Esophagus muscularis mucosa (tissue), 4 donors: ENCODE measurements around the gene LAMTOR1. TPM values are rescaled to one million over a fixed set of nuclear protein-coding genes. Genes with fewer than 3 reads are reported as not detected.

Source experiments
- DNase-seq: peaks from one replicate; pipeline ENCODE4 v3.0.0-alpha.2; 2017; ENCODE audit errors: extremely low spot score
- H3K27ac ChIP-seq, 4 donors: fragments of 200-600 bp; sonication (generic); replicated peaks in 1 of 4; 1 replicate in 3 of 4; 2 replicates in 1 of 4; pipeline ENCODE4 v1.5.1; 2016 to 2019; ENCODE audit warnings: mild to moderate bottlenecking in 1 of 4
- H3K27me3 ChIP-seq, 4 donors: fragments of 200-600 bp; sonication (generic); one replicate each; pipeline versions ENCODE4 v1.5.1 to v1.6.0; 2016 to 2019
- H3K36me3 ChIP-seq, 4 donors: fragments of 200-600 bp; sonication (generic); one replicate each; pipeline ENCODE4 v1.5.1; 2016 to 2019
- H3K4me1 ChIP-seq, 4 donors: fragments of 200-600 bp; sonication (generic); one replicate each; pipeline ENCODE4 v1.5.1; 2016 to 2019
- H3K4me3 ChIP-seq, 4 donors: fragments of 200-600 bp; sonication (generic); 1 replicate in 2 of 4; 2 replicates in 2 of 4; pipeline ENCODE4 v1.5.1; 2016 to 2019; ENCODE audit warnings: mild to moderate bottlenecking in 4 of 4, moderate library complexity in 1 of 4
- H3K9me3 ChIP-seq, 4 donors: fragments of 200-600 bp; sonication (generic); 1 replicate in 3 of 4; 2 replicates in 1 of 4; pipeline ENCODE4 v1.5.1; 2016 to 2019
- CTCF ChIP-seq, 3 experiments: fragments of 200-600 bp in 2 of 3; fragments of 450-650 bp in 1 of 3; sonication (generic) in 2 of 3; IDR thresholded peaks; one replicate each; pipeline ENCODE4 v1.5.1; 2017 to 2019; ENCODE audit warnings: antibody characterized with exemption in 3 of 3, mild to moderate bottlenecking in 2 of 3, moderate library complexity in 1 of 3
- EP300 ChIP-seq: sonication (generic); formaldehyde crosslinking; IDR thresholded peaks from one replicate; pipeline ENCODE4 v1.6.1; 2017; ENCODE audit warnings: antibody characterized with exemption
- POLR2A ChIP-seq: fragments of 450-650 bp; IDR thresholded peaks from one replicate; pipeline ENCODE4 v1.6.1; 2017; ENCODE audit warnings: antibody characterized with exemption, moderate library complexity, mild to moderate bottlenecking, low read depth
- POLR2AphosphoS5 ChIP-seq, 2 donors: sonication (generic); formaldehyde crosslinking; IDR thresholded peaks; one replicate each; pipeline ENCODE4 v1.6.1; 2017; ENCODE audit warnings: antibody characterized with exemption in 2 of 2
- WGBS: methylation state at CpG from one replicate; pipeline ENCODE4 v1.1.5; 2018; 5-methylcytosine and 5-hydroxymethylcytosine counted together
- intact Hi-C: fragments of 100-400 bp; cut with DNase I; formaldehyde crosslinking; loops from one replicate; pipeline ENCODE4 v1.15.1; 2023
- total RNA-seq, 4 donors: library from RNA; depleted of rRNA; stranded (reverse); fragments of >200 nt; gene quantifications; one replicate each; pipeline versions ENCODE4 v1.1.0 to v1.2.1, GENCODE V29; 2016

The LAMTOR1 gene
- total RNA-seq, 4 donors from 2014 or later = 86.8 to 103 (median 98.0) TPM

- TF ChIP-seq EP300 (no peak), CTCF (IDR thresholded peaks at IDR 0.05) (no peak), POLR2A (no peak), POLR2AphosphoS5 (IDR thresholded peaks at IDR 0.05) (no peak)
- Histone ChIP-seq H3K27me3 (no peaks in the 10 kb centered on the region), H3K36me3 (peaks cover 0 to 7% (median 2%) of the 10 kb centered on the region in 4 donors), H3K4me3 (no peak overlapping the region), H3K9me3 (no peaks in the 10 kb centered on the region), H3K27ac (peak overlapping the region; percentile 68 to 85 (median 81)), H3K4me1 (peaks cover 43 to 62% (median 60%) of the 10 kb centered on the region in 4 donors)
- DNase-seq = no peak
- intact Hi-C loops = no loop called here
Measured at GRCh38 chr11:72067266-72067665, 35.8 kb downstream of the LAMTOR1 start.

- H3K27ac ChIP-seq = peak overlapping the region; percentile 68 to 85 (median 81)
- TF ChIP-seq POLR2A (no peak), CTCF (IDR thresholded peaks at IDR 0.05) (no peak), POLR2AphosphoS5 (IDR thresholded peaks at IDR 0.05) (no peak), EP300 (no peak)
- intact Hi-C loops = no loop called here
Measured at GRCh38 chr11:72066855-72067254, 36.2 kb downstream of the LAMTOR1 start.

DNA sequence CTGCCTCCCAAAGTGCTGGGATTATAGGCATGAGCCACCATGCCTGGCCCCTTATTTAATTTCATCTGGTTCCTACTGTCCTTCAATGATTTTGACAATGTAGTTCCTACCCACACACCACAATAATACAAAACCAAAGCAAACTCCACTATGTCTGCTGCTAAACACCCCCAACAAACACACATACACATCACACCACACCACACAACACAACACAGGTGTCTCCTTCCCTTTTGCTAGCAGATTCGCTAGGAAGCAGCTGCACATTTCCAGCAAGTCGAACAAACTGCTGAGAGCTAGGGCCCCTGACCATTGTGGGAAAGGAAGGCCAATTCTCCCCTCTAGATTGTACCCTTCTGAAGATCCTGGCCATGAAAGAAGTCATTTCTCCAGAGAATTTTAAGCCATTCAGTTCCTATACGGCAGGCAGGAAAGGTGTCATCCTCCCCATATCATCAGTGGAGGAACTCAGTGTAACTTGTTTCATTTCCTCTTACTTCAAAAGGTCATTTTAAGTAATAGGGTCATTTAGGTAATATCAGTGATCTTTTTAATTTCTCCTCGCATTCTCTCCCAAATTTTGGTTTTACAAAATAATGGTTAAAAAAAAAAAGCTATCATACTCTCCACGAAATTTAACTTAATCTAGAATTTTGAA, 41.2 kb downstream of the LAMTOR1 start:
- peaks cover 6 to 26% (median 12%) of the 10 kb centered on the region in 4 donors for H3K4me1 ChIP-seq

More at GRCh38 chr11:72066855-72067254, 36.2 kb downstream of the LAMTOR1 start:
- DNase-seq = no peak
- Histone ChIP-seq H3K27me3 (no peaks in the 10 kb centered on the region), H3K4me1 (peaks cover 38 to 58% (median 56%) of the 10 kb centered on the region in 4 donors), H3K9me3 (no peaks in the 10 kb centered on the region), H3K36me3 (peaks cover 0 to 11% (median 4%) of the 10 kb centered on the region in 4 donors), H3K4me3 (no peak overlapping the region)

GRCh38 chr11:72058416-72059034, 44.6 kb downstream of the LAMTOR1 start:
- intact Hi-C loops = no loop called here
- H3K9me3 ChIP-seq = no peaks in the 10 kb centered on the region
- peaks cover 0 to 22% (median 6%) of the 10 kb centered on the region in 4 donors for H3K36me3 ChIP-seq
- no peak overlapping the region for H3K27ac ChIP-seq
- DNase-seq = no peak
- H3K4me3 ChIP-seq = no peak overlapping the region
- 63% methylated on average over 3 of the region's 3 CpGs for WGBS
- peaks cover 0 to 13% (median 4%) of the 10 kb centered on the region in 4 donors for H3K4me1 ChIP-seq
- H3K27me3 ChIP-seq = no peaks in the 10 kb centered on the region
- TF ChIP-seq POLR2AphosphoS5 (IDR thresholded peaks at IDR 0.05) (no peak), POLR2A (no peak), CTCF (IDR thresholded peaks at IDR 0.05) (no peak), EP300 (no peak)

More for the DNA sequence above, 41.2 kb downstream of the LAMTOR1 start:
- H3K27me3 ChIP-seq = no peaks in the 10 kb centered on the region
- intact Hi-C loops = no loop called here
- TF ChIP-seq EP300 (no peak), POLR2AphosphoS5 (IDR thresholded peaks at IDR 0.05) (no peak), CTCF (IDR thresholded peaks at IDR 0.05) (no peak), POLR2A (no peak)
- WGBS = 85% methylated on average over 5 of the region's 5 CpGs
- H3K36me3 ChIP-seq = peaks cover 0 to 22% (median 6%) of the 10 kb centered on the region in 4 donors
- DNase-seq = no peak
- H3K4me3 ChIP-seq = no peak overlapping the region
- H3K9me3 ChIP-seq = no peaks in the 10 kb centered on the region
- no peak overlapping the region for H3K27ac ChIP-seq
